ENCODE measurements around the gene SIX3.

Gene SIX3

DNA sequence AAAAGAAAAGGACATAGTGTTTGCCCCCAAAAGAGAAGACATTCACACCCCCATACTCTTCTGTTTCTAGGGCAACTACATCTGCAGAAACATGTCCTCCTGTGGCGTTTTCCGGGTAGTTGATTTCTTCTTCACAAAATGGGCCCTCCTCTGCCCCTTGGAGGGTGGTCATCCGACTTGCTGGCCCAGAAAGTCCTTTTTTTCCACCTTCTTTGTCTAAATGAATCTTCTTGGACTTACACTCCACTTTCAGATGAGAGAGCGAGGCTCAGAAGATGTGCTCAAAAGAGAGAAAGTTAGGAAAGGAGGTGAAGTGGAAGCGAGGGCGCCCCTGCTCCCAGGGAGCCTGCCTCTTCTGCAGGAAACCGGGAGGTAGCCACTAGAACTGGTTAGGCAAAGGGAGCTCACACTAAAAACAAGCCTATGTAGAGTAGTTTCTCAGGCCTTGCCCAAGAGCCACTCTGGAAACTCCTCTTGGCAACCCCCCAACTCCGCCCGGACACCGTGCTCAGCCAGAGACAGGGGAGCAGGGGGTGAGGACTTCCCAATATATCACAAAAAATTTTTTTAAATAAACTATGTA lies 10.2 kb upstream of the SIX3 start:
- DNase-seq (ENCODE audit: low read depth), result no peak

DNA sequence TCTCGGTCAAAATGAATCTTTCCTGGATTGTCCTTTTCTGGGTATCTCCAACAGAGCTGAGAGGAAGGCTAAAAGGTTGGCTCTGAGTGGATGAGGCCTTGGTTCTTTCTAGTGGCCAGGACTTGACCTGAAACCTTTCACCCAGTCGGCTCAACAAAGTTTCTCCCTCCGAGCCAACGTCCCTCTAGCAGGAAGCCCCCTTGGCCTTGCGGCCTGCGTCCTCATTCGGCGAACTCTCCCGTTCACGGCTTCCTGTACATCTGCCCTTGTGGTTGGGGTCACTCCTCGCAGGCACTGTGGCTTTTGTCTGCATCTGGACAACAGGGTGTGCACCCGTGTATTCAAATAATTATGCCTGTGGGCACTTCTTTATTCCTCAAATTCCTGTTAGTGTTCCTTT lies 9.4 kb upstream of the SIX3 start:
- no peak for DNase-seq (ENCODE audit: low read depth)

DNA sequence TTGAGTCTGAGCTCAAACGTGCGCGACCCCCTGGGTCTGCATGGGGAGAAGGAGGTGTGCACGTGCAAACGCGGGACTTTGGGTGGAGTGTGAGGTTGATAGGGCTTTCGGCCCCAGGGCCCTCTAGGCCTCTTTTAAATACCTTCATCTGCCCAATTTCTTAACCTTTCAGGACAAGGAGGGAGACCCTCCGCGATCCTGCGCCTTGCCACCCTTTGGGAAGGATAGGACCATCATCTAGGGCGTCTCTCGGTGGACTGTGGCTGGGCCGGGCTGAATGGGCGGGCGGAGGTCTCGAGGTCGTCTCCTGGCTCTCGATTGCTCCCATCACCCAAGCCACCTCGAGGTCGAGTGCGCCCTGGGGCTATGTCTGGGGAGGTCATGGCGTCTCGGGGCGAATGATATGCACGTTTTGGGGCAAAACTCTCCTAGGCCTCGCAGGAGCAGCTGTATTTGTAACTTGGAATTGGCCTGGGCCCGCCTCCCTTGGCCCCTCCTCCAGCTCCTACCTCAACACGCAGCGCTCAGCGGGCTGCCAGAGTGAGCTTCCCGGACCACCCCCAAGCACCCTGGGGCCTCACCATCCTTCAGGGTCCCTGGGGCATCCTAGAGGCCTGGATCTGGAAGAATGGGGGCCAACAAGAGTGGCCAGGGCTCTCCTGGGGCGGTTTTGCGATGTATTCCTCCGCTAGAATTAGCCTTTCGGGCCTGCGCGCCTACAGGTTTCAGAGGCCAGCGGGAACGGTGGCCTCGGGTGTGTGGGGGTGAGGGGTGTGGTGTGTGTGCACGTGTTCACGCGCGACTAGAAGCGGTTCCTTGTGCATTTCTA lies 8.7 kb upstream of the SIX3 start:
- no peak for DNase-seq (ENCODE audit: low read depth)

DNA sequence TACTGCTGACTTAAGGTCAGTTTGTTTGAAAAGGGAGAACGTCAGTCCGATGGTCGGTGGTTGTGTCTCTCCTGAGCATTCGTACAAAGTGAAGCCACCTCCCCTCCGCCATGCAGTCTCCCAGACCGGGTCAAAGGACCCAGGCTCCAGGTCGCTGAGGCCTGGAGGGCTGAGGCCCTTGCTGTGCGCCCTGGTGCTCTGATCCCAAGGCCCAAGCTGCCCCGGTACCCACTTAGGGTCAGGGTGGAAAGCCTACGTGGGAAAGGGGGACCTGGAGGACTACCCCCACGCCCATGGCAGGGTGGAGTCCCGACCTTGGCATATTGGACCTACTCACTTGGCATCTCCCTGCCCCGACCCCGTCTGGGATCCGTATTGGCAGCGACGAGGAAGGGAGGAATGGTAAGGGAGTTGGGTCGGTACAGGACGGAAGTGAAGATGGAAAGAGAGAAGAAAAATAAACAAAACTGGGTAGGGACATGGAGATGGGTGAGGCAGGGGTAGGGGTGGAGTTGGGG lies 8.0 kb upstream of the SIX3 start:
- DNase-seq (ENCODE audit: low read depth), result no peak

DNA sequence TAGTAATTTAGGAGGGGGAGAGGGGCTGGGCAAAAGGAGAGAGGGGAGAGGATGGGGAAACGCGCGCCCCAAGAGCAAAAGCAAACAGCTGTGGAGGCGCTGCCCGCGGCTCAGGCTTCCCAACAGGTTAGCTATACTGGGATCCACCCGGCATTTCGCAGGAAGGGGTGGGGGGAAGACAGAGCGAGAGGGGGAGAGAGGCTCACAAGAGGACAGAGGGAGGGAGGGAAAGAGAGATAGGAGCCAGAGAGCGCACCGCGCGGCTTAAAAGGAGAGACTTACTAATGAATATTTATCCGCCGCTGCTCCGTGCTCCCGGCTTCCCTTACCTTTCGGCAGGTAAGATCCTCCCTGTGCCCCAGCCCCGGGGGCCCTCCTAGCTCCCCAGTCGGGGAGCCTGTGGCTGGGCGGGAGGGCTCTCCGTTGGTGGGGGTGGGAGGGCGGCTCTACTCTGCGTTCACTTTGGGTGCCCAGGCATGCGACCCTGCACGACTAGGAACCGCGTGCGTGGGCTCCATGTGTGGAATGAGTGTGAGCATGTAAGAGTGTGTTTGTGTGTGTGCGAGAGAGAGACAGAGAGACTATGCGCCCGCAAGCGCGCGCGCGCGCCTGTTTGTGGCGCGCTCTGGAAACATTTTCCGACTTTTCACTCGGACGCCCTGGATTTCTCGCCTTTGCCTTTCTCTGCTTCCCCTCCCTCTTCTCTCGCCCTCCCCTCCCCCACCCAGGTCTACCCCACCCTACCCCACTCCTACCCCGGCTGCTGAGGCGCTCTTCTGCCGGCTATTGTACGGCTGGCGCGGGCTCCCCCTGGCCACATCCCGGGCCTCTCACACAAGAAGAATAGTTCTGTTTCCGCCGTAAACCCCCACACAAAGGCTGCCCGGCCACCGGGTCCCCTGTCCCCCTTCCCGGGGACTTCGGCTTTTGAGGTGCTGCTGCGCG lies 7.2 kb upstream of the SIX3 start:
- DNase-seq (ENCODE audit: low read depth), result no peak

DNA sequence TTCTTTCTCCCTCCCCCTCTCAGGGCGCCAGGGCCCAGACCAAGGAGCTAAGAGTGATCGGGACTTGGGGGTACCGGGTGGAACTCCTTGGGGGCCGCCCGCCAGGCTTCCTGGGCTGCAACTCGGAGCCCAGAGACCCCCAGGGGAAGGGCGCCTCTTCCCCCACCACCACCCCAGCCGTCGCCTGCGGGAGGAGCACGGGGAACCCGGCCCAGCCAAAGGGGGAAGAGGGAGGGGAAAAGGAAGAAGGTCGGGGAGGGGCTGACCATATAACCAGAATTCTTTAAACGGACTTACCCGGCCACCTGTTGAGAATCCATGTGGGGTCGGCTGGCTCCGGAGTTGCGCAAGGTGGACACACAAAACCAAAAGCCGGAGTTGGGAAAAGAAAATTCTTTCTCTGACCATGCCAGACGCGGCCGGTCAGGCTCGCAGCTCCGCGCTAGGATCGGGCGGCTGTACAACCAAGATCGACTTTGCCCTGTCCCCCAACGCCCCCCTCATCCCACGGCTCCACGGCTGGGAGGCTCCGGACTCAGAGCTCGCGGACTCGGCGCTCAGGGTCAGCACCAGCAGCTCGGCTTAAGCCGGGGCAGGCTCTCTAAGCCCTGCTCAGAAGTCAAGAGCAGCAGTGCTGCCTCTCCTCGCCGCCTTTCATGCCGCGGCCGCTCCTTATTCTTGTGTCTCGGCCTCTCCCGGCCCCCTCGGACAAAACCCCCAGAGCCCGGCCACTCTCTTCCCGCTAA lies 6.3 kb upstream of the SIX3 start:
- DNase-seq (ENCODE audit: low read depth), result no peak

DNA sequence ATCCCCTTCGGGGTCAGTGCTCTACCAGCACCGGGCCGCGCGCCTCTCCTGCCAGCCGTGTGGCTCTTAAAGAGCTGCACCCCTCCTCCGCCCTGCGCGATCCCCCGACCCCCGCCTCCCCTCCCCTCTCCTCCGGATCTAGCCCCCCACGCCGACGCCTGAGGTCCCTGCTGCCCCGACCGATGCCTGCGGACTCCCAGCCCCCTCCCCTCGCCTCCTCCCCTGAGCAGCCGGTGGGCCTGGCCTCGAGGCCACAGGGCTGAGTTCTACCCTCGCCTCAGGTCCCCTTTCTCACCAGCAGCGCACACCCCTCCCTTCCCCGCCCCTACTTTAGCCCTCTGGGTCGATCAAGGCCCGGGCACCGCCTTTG lies 5.8 kb upstream of the SIX3 start:
- no peak for DNase-seq (ENCODE audit: low read depth)

DNA sequence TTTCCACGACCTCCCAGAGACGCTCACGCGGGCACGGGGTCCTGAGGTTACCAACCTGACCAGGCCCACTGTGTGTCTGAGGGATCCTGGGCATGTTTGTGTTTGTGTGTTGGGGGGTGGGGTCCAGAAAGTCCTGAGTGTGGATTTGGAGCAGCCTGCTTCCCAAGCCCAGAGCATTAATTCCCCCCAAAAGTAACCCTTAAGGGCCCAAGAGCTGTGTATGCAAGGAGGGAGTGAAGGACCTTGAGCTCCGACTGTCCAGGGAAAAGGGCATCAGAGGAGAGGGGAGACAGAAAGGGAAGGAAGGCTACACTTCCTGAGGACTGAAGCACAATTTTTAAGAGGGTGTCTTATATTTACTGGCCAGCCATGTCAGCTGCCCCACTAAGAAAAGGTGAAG lies 5.2 kb upstream of the SIX3 start:
- no peak for DNase-seq (ENCODE audit: low read depth)

DNA sequence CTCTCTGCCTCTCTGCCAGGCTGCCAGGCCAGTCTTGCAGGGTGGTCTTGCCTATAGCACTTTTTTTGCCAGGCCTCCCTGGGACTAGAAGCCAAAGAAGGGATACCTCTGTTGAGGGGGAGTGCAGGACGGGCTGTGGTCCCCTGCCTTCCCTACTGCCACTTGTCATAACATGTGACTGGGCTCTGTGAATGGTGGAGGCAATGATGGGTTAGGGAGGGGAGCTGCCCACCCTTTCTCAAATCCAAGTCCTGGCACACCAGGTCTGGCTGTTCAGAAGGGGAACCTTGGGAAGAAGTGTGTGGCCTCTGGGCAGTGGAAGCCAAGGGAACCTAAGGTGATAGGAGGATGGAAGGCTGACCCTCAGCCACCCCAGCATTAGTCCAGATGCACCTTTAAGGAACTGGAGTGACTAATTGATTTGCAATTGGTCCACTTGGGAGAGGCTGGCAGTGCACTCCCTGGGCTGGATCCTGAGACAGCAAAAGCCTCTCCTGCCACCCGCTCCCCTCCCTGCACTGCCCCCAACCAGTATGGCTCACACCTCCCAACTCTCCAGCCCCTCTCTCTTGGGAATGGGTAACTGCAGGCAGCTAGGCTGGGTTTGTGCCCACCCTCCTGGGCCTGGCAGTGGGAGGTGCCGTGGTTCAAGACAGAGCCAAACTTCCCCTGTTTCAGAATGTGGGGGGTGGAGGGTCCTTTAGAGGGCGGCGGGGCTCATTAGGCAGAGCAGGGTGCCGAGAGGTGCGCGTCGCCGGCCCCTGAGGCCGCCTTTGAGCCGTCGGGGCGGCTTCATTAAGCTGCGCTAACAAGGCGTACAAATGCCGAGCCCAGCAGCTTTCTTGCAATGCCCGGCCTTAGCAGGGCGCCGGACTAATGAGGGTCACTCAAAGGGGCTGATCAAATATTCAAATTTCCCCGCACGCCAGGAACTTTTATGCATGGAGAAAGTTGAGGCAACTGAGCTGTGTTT lies 4.5 kb upstream of the SIX3 start:
- no peak for DNase-seq (ENCODE audit: low read depth)

DNA sequence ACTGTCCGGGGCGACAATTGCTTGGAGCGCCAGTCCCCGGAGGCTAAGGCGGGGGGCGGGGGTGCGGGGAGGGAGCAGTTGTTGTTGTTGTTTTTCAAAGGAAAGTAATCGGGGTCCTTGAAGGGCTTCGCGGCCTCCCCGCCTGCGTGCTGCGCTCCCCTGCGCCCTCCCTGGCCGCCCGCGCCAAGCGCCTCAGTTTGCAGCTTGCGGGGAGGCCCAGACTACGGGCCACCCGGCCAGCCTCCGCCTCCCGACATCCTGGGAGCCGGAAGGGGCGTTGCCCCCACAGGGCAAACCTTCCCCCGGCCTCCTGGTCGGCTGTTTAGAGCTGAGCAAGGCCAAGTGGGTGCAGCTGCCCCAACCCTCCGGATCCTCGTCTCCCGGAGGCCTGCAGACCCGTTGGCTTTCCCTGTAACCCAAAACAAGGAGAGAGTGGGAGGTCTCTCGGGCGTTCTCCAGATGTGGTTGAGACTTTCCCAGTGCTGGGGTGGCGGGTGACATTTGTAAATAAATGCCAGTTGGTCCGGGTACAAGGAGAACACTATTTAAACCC lies 3.7 kb upstream of the SIX3 start:
- DNase-seq (ENCODE audit: low read depth), result no peak

DNA sequence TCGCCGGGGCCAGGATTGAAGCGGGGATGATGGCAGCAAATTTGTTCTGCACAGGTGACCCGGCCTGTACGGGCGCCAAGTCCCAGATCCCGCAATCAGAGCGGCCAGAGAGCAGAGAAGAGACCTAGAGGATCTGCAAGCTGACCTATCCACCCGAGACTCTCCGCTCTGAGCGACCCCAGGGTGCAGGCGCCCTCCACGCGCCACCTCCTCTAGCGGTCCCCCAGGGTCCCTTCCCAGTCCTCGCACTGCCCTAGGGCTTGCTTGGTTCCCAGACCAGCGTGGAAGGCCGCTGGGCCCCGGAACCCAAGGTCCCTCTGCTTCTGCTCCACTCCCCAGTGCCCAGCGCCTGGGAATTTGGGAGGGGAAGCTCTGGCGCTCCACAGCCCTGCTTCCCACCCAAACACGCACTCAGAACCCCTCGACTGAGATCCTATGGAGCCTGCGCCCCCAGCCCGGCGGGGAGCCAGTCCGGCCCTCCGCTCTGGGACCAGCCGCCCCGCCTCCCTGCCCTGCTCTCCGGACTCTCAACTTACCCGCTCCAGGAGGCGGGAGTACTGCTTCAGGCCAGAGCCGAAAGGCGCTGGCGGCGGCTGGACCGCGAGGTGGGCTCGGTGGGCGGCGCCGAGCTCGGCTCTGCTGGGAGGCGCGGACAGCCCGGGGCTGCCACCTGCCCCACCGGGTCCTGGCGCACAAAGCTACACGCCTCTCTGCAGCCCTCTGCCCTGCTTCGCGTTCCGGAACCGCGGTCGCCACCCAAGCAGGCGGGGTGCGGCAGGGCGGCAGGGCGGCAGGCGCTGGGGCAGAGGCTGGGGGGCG lies 3.0 kb upstream of the SIX3 start:
- DNase-seq (ENCODE audit: low read depth), result no peak

DNA sequence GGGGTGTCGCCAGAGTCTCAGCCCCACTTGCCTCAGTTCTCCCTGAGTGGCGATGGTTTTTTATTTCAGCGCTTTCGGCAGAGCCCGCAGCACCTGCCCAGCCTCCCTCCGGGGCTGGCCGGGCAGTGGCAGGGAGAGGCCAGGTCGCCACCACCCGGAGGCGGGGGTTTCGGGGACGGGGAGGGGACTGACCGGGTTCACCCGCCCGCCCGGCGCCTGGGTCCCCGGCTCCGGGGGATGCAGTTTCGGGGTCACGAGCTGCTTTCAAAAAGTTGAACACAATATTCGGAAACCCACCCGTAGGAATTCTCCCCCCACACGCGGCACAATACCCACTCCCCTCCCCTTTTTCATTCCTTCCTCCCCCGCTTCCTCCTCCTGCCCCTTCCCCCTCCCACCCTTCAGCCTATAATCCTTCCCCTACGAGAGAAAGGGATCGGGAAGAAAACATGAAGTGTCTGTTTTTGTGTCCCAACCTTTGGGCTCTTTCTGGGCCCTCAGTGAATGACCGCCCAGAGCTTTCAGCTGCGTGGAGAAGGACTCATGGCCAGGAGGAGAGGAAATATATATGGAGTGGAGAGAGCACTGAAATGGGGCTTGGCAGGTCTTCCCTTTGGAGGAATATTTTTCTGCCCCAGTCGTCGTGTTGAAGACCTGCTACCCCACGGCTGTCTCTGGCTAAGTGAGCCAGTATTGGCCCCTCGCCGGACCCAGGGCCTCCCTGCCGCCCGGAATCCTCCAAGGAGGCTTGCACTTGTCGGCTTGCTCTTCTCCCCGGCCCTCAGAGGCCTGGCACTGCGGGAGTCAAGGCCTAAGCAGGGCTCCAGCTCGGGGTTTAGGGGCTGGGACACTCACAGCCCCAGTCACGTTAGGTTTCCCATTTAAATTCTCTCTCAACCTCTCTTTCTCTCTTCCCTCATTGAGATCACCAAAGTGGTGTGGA lies 2.1 kb upstream of the SIX3 start:
- DNase-seq (ENCODE audit: low read depth), result no peak

DNA sequence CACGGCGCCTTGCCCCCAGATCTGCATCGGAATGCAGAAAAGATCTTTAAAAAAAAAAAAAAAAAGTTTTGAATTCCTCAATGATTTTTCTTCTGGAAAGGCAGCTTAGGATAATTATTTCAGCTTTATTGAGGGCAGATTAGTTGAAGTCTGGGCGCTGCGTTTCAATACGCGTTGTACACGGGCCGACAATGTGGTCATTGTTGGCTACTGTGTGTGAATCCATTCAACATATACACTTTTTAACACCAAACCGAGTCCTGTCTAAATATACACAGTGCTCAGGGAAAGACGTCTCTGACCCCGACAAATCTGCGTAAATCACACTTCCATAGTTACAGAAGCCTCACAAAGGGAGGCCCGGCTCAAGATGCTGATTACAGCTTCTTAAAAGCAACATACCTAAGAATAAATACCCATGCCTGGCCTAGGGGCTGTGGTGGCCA lies 1.4 kb upstream of the SIX3 start:
- DNase-seq (ENCODE audit: low read depth), result no peak

DNA sequence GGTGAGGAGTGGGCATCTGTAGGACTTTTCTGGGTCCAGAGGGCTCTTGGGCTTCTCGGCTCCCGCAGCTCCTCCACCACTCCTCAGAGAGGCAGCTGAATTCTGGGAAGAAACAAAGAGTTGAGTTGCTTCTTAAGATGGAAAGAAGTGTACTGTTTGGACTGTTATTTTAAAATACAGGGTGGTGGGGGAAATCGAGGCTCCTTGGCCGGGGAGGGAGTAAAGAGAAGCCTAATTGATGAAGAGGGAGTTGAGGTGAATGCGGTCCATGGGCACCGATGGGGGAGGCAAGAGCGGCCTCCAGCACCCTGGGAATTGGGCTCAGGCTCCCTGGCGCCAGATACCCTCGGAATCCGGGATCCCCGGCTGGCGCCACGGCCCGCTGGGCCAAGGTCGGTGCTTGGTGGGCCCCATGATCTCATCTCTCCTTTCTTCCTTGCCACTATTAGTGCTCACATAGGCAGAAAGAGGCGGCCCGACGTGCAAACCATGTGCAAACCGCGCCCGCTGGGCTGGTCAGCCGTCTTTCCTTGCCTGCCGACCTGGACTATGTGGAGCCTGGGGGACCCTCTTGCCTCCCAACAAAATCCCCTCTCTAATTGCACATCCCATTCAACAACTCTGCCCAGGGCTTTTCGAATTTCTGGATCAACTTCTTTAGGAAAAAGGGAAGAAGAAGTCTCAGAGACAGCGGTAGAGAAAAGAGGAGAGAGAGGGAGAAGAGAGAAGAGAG lies 604 bp upstream of the SIX3 start:
- DNase-seq (ENCODE audit: low read depth), result no peak

DNA sequence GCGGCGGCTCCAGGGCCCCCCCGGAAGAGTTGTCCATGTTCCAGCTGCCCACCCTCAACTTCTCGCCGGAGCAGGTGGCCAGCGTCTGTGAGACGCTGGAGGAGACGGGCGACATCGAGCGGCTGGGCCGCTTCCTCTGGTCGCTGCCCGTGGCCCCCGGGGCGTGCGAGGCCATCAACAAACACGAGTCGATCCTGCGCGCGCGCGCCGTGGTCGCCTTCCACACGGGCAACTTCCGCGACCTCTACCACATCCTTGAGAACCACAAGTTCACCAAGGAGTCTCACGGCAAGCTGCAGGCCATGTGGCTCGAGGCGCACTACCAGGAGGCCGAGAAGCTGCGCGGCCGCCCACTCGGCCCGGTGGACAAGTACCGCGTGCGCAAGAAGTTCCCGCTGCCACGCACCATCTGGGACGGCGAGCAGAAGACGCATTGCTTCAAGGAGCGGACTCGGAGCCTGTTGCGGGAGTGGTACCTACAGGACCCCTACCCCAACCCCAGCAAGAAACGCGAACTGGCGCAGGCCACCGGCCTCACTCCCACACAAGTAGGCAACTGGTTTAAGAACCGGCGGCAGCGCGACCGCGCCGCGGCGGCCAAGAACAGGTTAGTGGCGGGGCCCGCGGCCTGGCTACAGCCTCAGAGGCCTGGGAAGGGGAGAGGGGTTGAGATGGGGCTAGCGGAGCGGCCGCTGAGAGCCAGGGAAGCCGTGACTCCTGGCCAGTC lies 965 bp downstream of the SIX3 start:
- DNase-seq (ENCODE audit: low read depth), result no peak

DNA sequence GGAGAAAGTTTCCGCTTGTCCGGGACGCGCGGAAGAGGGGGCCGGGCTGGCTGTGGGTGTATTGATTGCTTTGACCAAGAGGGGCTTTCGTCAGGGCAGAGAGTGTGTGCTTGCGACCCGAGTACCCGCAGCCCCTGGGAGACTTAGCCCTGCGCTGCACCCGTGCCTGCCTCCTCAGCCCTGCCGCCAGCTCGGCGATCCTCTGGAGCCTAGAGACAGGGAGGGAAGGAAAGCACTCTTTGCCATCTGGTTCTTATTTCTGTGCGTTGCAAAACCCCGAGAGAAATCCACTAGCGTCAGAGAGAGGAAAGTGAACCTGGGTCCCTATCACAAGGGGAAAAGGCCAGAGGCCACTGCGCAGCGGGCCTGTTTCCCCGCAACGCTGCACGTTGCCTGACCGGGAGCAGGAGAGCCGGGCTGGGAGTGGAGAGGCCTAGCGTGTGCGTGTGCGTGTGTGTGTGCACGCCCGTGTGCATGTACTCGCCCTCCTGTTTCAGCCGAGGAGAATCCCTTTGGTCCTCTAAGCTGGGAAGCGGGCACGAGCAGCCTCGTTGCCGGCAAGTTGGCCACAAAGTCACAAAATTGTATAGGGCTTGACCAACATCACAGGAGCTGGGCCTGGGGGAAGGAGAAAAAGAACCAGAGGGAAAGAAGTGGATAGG lies 1.7 kb downstream of the SIX3 start:
- DNase-seq (ENCODE audit: low read depth), result no peak
